Adipose tissue (tissue), 3 donors: Measurements from ENCODE around the gene GFER. TPM values are rescaled to one million over a fixed set of nuclear protein-coding genes. Genes with fewer than 3 reads are reported as not detected.
"Not testable (repeated sequence)": the region's sequence is repeated elsewhere in the genome, so short reads cannot be mapped to it uniquely, and the experiment has no call there.

Experiments used
- H3K27ac ChIP-seq: one replicate; pipeline ENCODE4 v1.5.1; 2013; ENCODE audit warnings: low read depth, low read length
- WGBS, 3 donors: extraction: QIAGEN DNeasy Blood & Tissue Kit; methylation state at CpG; one replicate each; pipeline ENCODE4 v1.1.7; 2013; 5-methylcytosine and 5-hydroxymethylcytosine counted together
- polyA plus RNA-seq, 3 donors: library from polyadenylated mRNA; stranded (reverse); fragments of 200-250 nt; gene quantifications; one replicate each; pipeline ENCODE4 v1.2.3, GENCODE V29; 2013
- donor health status: healthy with polysubstance abuse.
- donor health status: Bipolar disorder and iron deficiency.
- donor health status: healthy.

The GFER gene
- 10 to 100 TPM; 21.0 to 40.4 (median 30.8) TPM for polyA plus RNA-seq

DNA sequence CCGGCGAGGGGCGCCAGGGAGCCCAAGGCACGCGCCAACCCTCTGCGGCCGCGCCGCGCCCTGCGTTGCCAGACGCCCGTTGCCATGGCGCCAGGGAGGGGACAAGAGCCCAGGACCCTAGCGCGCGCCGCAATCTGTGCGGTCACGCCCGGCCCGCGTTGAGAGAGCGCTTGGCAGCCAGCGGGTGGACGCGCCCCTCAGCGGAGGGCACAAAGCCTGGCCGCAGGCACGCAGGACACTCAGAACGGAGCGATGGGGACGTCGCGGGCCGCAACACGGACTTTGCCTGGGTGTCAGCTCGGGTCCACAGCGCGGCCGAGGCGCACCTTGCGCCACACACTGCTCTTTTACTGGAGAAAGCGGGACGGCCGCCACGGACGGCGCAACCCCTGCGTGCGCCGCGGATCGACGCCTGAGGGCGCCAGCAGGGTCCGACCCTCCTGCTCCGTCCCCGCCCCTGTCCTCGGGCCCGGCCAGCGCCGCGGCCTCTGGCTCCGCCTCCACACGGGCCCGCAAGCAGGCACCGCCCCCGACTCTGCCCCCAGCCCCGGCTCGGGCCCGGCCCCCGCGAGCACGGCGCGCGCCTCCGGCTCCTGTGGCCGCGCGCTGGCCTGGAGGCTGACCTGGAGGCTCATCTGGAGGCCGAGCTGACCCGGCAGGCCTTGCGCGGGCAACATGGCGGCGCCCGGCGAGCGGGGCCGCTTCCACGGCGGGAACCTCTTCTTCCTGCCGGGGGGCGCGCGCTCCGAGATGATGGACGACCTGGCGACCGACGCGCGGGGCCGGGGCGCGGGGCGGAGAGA, at the start of gene GFER:
TSS of gene GFER (plus strand) at position 650 of the 803 bp plus-strand sequence. CDS start at position 676, 26 bp downstream.
- 0% methylated on average over 81 to 109 of the region's 109 CpGs for WGBS, 3 donors
- no peak within 1 kb of the TSS for H3K27ac ChIP-seq

DNA sequence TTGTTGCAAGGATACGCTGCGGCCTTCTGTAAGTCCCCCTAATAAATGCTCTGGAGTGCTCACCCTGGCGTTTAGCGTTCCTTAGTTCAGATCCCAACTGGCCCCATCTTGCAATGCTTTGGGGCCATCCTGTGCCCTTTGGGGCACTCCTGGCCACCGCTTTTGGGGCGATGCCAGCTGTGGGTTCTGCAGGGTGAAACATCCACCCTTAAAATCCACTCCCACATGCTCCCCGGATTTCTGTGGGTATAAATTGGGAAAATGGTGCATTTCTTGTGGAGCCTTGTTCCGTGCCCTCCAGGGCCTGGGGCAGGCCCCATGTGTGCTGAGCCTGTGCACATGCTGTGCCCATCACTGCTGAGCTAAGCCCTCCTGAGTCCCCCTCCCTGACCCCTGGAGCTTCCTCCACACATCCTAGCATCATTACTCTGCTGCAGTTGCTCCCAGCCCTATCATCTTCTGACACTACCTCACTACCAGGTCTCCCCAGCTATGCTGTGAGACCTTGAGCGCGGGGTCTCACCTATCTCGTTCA, 47.0 kb upstream of the GFER start:
- H3K27ac ChIP-seq: no peak overlapping the region
- WGBS, 3 donors: 78 to 92% (median 88%) methylated on average over 11 of the region's 11 CpGs

DNA sequence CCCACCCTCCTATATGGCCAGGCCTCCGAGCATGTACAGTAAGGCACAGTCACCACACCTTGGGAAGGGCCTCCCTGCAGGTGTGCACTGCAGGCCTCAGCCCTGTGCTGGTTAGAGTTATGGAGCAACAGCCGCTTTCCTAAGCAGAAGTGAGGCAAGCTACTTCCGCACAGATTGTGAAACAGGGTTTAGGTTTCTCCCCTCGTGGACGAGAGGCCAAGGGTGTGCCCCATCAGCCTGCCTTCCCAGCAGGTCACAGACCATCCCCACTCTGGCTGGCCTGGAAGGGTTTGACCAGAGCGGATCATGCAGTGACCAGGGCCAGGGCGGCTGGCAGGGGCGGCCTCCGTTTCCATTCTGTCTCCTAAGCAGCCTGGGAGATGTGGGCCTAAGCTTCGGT, 45.7 kb upstream of the GFER start:
- 60 to 80% (median 75%) methylated on average over 10 of the region's 10 CpGs for WGBS, 3 donors
- H3K27ac ChIP-seq: no peak overlapping the region

- H3K27ac ChIP-seq: no peak overlapping the region
- 72 to 84% (median 78%) methylated on average over 17 of the region's 17 CpGs for WGBS, 3 donors
These were observed 45.1 kb upstream of the GFER start for GRCh38 chr16:1938910-1939309.

- 43 to 98% (median 96%) methylated on average over 8 of the region's 8 CpGs for WGBS, 3 donors
- H3K27ac ChIP-seq: not testable (repeated sequence)
These were observed 44.2 kb upstream of the GFER start for GRCh38 chr16:1939833-1940232.

DNA sequence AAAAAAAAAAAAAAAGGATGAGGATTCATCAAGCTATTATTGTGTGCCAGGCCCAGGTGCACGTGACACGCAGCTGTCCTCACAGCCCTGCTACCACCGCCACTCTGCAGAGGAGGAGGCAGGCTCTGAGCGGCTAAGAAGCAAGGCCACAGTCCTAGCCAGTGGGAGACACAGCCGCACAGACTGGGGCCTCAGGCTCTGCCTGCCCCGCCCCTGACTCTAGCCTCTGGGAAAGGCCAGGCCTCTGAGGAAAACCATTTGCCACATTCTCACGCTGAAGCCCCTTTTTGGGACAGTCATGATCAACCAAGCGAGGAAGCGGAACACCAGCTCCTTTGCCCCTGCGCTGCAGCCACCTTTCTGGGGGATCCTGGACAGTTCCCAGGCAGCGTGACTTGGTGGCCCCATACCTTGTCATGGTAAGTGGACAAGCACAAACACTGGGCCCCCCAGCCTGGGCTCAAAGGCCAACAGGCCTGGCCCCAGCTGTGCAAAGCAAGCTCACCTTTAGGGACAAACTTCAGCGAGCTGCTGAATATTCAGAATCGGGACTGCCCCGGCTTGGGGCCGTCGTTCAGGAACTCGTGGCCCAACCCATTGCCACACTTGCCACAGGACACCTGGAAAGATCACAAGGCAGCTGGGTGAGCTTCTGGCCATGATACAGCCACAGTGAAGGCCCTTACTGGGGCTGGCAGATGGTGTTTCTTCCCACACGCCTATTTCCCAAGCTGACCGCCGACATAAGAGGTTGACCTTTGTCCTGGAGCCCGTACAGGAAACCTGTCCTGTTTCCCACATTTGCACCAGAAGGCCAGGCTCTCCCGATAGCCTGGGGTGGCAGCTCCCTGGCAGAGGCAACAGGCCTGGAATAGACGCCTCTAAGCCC, 43.5 kb upstream of the GFER start:
- H3K27ac ChIP-seq: no peak overlapping the region
- 40 to 76% (median 67%) methylated on average over 23 of the region's 23 CpGs for WGBS, 3 donors

GRCh38 chr16:1941162-1942046, 42.6 kb upstream of the GFER start:
- H3K27ac ChIP-seq: no peak overlapping the region
- 49 to 80% (median 76%) methylated on average over 30 of the region's 30 CpGs for WGBS, 3 donors

- H3K27ac ChIP-seq: no peak overlapping the region
- whole genome bisulfite sequencing, 3 donors: 10 to 16% (median 16%) methylated on average over 15 to 17 of the region's 17 CpGs
These were observed 41.8 kb upstream of the GFER start for GRCh38 chr16:1942047-1942809.

DNA sequence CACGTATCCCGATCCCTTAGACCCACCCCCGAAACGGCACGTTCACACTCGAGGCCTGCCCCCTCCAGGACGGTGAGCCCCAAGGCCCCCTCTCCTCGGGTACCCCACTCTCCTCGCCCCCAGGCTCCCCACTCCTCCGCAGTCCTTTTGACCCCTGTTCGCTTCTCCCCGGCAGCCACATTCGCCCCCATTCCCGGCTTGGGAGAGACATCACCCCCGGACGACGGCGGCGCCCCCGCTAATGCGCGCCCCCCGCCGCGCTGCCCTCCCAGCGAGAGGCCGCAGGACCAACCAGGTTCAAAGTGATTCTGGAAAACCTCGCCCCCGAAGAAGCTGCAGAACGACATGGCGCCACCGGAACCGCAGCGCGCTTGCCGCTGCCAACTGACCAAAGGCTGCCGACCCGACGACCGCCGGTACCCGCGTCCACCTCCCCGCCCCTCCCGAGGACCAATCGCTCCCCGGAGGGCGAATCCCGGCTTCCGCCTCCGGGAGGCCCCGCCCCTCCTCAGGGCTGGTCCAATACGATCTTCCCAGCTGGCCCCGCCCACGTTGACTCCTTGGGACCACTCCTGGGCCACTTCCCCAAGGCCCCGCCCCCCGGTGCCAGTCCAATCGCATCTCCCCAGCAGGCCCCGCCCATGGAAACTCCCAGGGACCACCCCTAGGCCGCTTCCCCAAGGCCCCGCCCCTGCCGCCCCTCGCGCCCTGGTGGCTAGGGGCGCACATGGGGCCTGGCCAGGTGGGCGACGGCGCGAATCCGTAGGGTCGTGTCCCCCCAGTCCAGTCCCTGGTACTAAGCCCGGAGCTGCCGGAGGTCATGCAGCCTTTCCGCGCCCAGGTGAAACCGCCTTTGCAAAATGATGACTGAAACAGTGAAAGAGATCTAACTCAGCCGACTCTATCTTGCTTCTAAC, 40.9 kb upstream of the GFER start, which contains the start of gene MSRB1:
TSS of gene MSRB1 (minus strand) at position 390 of the 917 bp plus-strand sequence. CDS start at position 347, 43 bp downstream.
- H3K27ac ChIP-seq: no peak within 1 kb of the TSS
- 1% methylated on average over 75 to 77 of the region's 77 CpGs for WGBS, 3 donors

- no peak overlapping the region for H3K27ac ChIP-seq
- 90 to 94% (median 93%) methylated on average over 21 of the region's 21 CpGs for WGBS, 3 donors
These were observed 39.3 kb upstream of the GFER start for GRCh38 chr16:1944612-1945199.

GRCh38 chr16:1945559-1946391, 38.2 kb upstream of the GFER start:
- WGBS, 3 donors: 83 to 87% (median 85%) methylated on average over 19 of the region's 19 CpGs
- no peak overlapping the region for H3K27ac ChIP-seq

- H3K27ac ChIP-seq: no peak overlapping the region
- WGBS, 3 donors: 85 to 93% (median 87%) methylated on average over 35 to 38 of the region's 38 CpGs
These were observed 37.3 kb upstream of the GFER start for GRCh38 chr16:1946495-1947368.

DNA sequence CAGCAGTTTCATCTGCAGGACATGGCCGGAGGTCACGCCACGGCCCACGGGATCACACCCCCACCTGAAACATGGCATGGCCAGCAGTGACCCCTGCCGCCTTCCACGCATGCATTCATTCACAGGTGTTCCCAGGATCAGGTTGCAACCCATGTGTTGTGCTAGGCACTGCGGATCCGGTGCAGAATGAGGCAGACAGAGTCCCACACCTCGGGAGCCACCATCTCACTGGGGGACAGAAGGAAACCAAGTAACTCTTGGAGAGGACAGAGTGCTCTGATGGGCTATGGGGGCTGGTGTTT, 36.7 kb upstream of the GFER start:
- no peak overlapping the region for H3K27ac ChIP-seq
- 79 to 96% (median 89%) methylated on average over 9 of the region's 9 CpGs for WGBS, 3 donors

DNA sequence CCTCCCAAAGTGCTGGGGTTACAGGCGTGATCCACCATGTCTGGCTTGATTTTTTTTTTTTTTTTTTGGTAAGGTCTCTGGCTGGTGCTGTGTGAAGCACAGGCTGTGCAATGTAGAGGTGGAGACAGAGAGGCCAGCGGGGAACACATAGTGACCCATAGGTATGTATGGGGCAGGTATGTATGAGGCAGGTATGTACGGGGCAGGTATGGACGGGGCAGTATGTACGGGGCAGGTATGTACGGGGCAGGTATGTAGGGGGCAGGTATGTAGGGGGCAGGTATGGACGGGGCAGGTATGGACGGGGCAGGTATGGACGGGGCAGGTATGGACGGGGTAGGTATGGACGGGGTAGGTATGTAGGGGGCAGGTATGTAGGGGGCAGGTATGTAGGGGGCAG, 34.5 kb upstream of the GFER start:
- H3K27ac ChIP-seq: no peak overlapping the region
- WGBS, 3 donors: 93 to 96% (median 94%) methylated on average over 10 to 11 of the region's 11 CpGs

- 75 to 83% (median 76%) methylated on average over 7 of the region's 7 CpGs for WGBS, 3 donors
These were observed 33.9 kb upstream of the GFER start for GRCh38 chr16:1950047-1950446.

More at GRCh38 chr16:1950047-1950446, 33.9 kb upstream of the GFER start:
- H3K27ac ChIP-seq: no peak overlapping the region
